MG63 (cell line): ENCODE measurements around the gene CYB561A3. TPM values are rescaled to one million over a fixed set of nuclear protein-coding genes. Genes with fewer than 3 reads are reported as not detected.

Experiments
- DNase-seq: peaks from one replicate; pipeline ENCODE4 v3.0.0-alpha.2; 2020
- H3K27me3 ChIP-seq: fragments of 250-450 bp; sonication (Bioruptor Pico); 2 replicates; pipeline ENCODE4 v1.5.1; 2020; ENCODE audit warnings: mild to moderate bottlenecking, moderate library complexity
- H3K36me3 ChIP-seq: fragments of 250-450 bp; sonication (Bioruptor Pico); 2 replicates; pipeline ENCODE4 v1.5.1; 2020; ENCODE audit warnings: mild to moderate bottlenecking, moderate library complexity
- H3K4me3 ChIP-seq: fragments of 250-450 bp; sonication (Bioruptor Pico); 2 replicates; pipeline ENCODE4 v1.5.1; 2020; ENCODE audit warnings: mild to moderate bottlenecking, moderate library complexity
- H3K9me3 ChIP-seq: fragments of 250-450 bp; sonication (Bioruptor Pico); 2 replicates; pipeline ENCODE4 v1.5.1; 2020; ENCODE audit warnings: mild to moderate bottlenecking, moderate library complexity
- total RNA-seq: library from RNA; depleted of rRNA; stranded (reverse); fragments of >200 nt; shearing (Covaris generic); gene quantifications from 2 replicates; pipeline ENCODE4 v1.2.3, GENCODE V29; 2014; ENCODE audit warnings: low replicate concordance

The CYB561A3 gene
- total RNA-seq, 1 experiment from 2014 or later = 60.2 TPM

DNA sequence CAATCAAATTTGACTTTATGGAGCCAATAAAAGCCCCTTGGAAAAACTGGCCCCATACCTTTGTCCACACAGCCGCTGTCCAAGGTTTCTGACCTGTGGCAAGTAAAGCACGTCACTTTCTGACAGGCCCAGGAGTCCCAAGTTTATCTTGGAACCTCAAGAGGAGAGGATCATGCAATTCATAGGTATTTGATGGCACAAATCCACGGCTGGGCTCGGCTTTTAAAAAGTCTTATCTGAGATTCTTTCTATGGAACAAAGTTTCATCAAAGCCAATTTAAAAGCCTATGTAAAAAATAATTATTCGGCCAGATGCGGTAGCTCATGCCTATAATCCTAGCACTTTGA, 14.1 kb upstream of the CYB561A3 start:
- Histone ChIP-seq H3K4me3 (no peak overlapping the region), H3K27me3 (no peaks in the 10 kb centered on the region), H3K36me3 (peaks cover 14% of the 10 kb centered on the region), H3K9me3 (no peaks in the 10 kb centered on the region)
- no peak for DNase-seq

- Histone ChIP-seq H3K27me3 (no peaks in the 10 kb centered on the region), H3K36me3 (peaks cover 42% of the 10 kb centered on the region), H3K4me3 (no peak overlapping the region), H3K9me3 (no peaks in the 10 kb centered on the region)
- no peak for DNase-seq
Measured at GRCh38 chr11:61372659-61373420, 11.2 kb upstream of the CYB561A3 start.

DNA sequence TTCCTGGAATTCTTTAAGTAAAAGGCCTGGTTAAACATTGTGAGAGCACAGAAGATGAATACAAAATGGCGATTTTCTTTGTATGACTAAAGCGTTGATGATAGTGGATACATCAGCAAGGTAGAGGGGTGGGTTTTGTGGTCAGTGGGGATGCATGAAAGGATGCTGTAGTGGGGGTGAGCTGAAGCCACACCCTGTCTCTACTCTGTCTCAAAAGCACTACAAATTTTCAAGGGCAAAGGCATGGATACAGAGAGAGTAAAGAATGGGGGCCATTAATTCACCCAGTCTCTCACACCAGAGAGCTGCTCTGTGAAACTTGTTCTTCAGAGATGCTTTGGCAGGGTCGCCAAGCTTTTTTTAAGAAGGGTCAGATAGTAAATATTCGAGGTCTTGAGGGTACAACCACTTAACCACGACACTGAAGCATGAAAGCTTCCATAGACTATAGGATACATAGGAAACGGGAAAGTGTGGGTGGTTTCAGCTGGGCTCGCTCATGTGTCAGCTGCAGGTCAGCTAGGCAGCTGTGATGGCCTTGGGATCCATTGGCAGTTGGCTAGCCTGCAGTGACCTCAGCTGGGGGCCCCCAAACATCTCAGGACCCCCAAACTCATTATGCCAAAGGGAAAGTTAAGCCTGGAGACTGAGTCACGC, 8.8 kb upstream of the CYB561A3 start:
- Histone ChIP-seq H3K27me3 (no peaks in the 10 kb centered on the region), H3K36me3 (peaks cover 65% of the 10 kb centered on the region), H3K9me3 (no peaks in the 10 kb centered on the region), H3K4me3 (no peak overlapping the region)
- no peak for DNase-seq

DNA sequence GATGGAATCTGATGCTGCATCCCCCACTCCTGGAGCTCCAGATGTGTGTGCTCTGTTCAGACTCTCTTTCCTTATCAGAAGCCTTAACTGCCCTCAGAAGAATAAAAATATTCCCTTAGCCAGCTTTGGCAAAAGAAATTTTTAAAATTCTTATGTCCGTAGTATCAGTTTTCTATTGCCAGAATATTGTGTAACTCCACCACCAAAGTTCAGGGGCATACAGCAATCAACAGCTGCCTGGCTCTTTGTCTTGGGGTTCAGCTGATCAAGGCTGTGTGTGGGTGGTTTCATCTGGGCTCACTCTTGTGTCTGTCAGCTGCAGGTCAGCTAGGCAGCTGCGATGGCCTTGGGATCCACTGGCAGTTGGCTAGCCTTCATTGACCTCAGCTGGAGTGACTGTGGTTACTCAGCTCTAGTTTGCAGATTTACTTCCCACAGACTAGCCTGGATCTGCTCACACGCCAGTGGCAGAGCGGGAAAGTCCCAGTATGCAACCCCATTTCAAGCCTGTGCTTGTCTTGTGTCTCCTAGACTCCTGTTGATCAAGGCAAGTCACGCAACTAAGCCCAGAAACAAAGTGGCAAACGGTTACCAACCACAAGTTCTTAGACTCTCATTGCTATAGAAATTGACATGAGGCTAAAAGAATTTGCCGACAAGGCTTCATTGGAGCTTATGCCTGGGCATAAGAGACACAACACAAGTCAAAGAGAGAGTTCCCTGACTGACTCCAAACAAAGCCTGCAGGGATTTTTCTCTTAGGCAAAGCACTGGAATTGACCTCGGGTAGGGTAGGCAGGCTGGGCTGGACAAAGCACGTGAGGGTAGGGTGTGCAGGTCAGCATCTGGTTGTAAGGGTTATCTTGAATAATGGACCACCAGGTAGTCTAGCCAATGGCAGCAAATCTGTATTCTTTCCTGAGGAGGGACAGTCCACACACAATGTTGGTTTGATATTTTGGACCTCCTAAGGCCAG, 8.0 kb upstream of the CYB561A3 start:
- no peaks in the 10 kb centered on the region for H3K9me3 ChIP-seq
- DNase-seq = peak; percentile 66
- peaks cover 70% of the 10 kb centered on the region for H3K36me3 ChIP-seq
- H3K4me3 ChIP-seq = no peak overlapping the region
- H3K27me3 ChIP-seq = no peaks in the 10 kb centered on the region

DNA sequence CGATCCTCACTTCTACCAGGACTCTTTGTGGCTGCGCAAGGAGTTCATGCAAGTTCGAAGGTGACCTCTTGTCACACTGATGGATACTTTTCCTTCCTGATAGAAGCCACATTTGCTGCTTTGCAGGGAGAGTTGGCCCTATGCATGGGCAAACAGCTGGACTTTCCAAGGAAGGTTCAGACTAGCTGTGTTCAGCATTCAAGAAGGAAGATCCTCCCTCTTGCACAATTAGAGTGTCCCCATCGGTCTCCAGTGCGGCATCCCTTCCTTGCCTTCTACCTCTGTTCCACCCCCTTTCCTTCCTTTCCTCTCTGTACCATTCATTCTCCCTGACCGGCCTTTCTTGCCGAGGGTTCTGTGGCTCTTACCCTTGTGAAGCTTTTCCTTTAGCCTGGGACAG, 7.0 kb upstream of the CYB561A3 start:
- Histone ChIP-seq H3K36me3 (peaks cover 78% of the 10 kb centered on the region), H3K4me3 (no peak overlapping the region), H3K27me3 (no peaks in the 10 kb centered on the region), H3K9me3 (no peaks in the 10 kb centered on the region)
- no peak for DNase-seq

- Histone ChIP-seq H3K36me3 (peaks cover 85% of the 10 kb centered on the region), H3K4me3 (no peak overlapping the region), H3K9me3 (no peaks in the 10 kb centered on the region), H3K27me3 (no peaks in the 10 kb centered on the region)
- DNase-seq = no peak
Measured at GRCh38 chr11:61367406-61367805, 5.7 kb upstream of the CYB561A3 start.

DNA sequence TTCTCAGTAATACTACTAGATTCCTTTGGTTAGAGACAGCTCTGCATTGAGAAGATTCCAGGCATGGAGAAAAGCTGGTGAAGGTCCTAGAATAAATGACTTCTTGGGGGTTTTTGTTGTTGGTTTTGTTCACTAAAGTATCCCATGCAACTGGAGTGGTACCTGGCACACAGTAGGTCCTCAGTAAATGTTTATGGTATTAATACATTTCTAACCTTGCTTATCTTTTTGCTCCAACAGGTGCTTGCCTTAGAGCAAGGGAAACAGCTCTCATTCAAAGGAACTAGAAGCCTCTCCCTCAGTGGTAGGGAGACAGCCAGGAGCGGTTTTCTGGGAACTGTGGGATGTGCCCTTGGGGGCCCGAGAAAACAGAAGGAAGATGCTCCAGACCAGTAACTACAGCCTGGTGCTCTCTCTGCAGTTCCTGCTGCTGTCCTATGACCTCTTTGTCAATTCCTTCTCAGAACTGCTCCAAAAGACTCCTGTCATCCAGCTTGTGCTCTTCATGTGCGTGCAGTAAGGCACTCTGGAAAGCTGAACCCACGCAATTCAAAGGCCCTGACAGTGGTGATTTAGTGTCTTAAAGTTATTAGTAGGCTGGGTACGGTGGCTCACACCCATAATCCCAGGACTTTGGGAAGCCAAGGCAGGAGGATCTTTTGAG, 2.5 kb upstream of the CYB561A3 start:
- no peaks in the 10 kb centered on the region for H3K9me3 ChIP-seq
- DNase-seq = no peak
- no peak overlapping the region for H3K4me3 ChIP-seq
- peaks cover 63% of the 10 kb centered on the region for H3K36me3 ChIP-seq
- H3K27me3 ChIP-seq = no peaks in the 10 kb centered on the region

GRCh38 chr11:61362542-61362875, 827 bp upstream of the CYB561A3 start:
- peak overlapping the region; percentile 73 for H3K4me3 ChIP-seq
- no peaks in the 10 kb centered on the region for H3K27me3 ChIP-seq
- no peaks in the 10 kb centered on the region for H3K9me3 ChIP-seq
- H3K36me3 ChIP-seq = peaks cover 47% of the 10 kb centered on the region
- DNase-seq = peak; percentile 26

GRCh38 chr11:61361237-61361740, 393 bp downstream of the CYB561A3 start:
- DNase-seq = no peak
- peak overlapping the region; percentile 73 for H3K4me3 ChIP-seq
- no peaks in the 10 kb centered on the region for H3K27me3 ChIP-seq
- H3K9me3 ChIP-seq = no peaks in the 10 kb centered on the region
- peaks cover 35% of the 10 kb centered on the region for H3K36me3 ChIP-seq

GRCh38 chr11:61359516-61359915, 2.2 kb downstream of the CYB561A3 start:
- peaks cover 17% of the 10 kb centered on the region for H3K36me3 ChIP-seq
- H3K27me3 ChIP-seq = no peaks in the 10 kb centered on the region
- H3K4me3 ChIP-seq = no peak overlapping the region
- H3K9me3 ChIP-seq = no peaks in the 10 kb centered on the region
- DNase-seq = no peak

DNA sequence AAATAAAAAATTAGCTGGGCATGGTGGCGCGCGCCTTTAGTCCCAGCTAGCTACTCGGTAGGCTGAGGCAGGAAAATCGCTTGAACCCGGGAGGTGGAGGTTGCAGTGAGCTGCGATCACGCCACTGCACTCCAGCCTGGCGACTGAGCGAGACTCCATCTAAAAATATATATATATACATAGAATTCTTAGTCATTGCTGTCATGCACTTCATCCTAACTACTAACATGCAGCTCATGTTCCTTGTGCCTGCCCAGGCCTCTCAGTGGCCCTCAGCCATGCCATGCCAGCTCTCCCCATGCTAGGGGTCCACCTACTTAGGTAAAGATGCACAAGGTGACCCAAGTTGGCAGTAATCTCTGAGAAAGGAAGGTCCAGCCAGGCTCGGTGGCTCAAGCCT, 3.1 kb downstream of the CYB561A3 start:
- H3K36me3 ChIP-seq = peaks cover 8% of the 10 kb centered on the region
- no peak for DNase-seq

GRCh38 chr11:61357894-61358239, 3.8 kb downstream of the CYB561A3 start:
- no peaks in the 10 kb centered on the region for H3K9me3 ChIP-seq
- DNase-seq = no peak
- peaks cover 3% of the 10 kb centered on the region; the same call in 1 of the 2 replicates for H3K36me3 ChIP-seq
- H3K4me3 ChIP-seq = no peak overlapping the region
- no peaks in the 10 kb centered on the region for H3K27me3 ChIP-seq

More for the DNA sequence above, 3.1 kb downstream of the CYB561A3 start:
- Histone ChIP-seq H3K4me3 (no peak overlapping the region), H3K9me3 (no peaks in the 10 kb centered on the region), H3K27me3 (no peaks in the 10 kb centered on the region)

DNA sequence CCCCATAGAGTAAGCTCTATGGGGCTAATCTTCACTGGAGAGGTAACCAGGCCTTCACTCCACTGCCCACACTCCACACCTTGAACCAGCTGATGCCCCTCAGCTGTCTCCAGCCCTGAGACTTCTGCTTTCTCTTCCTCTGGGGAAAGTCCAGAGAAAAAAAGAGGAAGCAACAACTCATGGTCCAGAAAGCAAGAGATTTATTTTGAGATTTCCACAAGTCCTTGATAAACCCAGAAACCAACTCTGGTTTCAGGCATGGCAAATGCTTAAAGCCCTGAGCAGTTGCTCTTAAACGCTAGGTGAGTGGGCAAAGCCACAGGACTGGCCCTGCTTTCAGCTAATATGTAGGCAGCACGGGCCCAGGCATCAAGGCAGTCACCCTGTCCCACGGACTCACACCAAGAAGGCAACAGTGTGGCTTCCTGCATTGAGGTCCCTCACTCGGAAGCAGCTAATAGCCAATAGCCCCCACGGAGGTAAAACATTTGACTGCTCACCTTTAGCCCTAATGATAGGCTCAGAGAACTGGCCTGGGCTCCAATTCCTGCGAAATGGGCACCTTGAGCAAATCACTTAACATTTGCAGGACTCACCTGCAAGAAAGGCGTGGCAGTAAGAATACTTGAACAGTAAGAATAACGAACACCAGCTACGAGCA, 4.3 kb downstream of the CYB561A3 start:
- no peaks in the 10 kb centered on the region for H3K9me3 ChIP-seq
- no peak for DNase-seq
- H3K36me3 ChIP-seq = peaks cover 6% of the 10 kb centered on the region; the same call in 1 of the 2 replicates

DNA sequence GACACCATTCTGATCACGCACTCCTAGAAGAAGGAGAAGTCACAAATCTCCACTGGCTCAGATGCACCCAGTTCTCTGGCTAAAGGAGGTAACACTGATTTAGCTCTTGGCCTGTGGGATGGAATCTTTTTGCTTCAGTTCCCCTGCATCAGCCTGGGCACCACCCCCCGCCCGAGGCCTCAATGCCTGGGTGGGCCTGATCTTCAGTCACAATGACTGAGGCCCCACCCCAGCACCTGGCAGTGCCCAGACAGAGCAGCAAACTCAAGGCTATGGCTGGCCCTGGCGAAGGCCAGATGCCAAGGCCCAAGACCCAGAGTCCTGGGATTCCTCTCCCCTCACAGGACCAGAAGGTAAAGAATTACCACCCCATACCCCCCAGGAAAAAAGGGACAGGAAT, 5.0 kb downstream of the CYB561A3 start:
- Histone ChIP-seq H3K4me3 (no peak overlapping the region), H3K9me3 (no peaks in the 10 kb centered on the region), H3K36me3 (peaks cover 9% of the 10 kb centered on the region), H3K27me3 (no peaks in the 10 kb centered on the region)
- DNase-seq = no peak

More for the DNA sequence above, 4.3 kb downstream of the CYB561A3 start:
- Histone ChIP-seq H3K27me3 (no peaks in the 10 kb centered on the region), H3K4me3 (no peak overlapping the region)

- Histone ChIP-seq H3K9me3 (no peaks in the 10 kb centered on the region), H3K27me3 (no peaks in the 10 kb centered on the region), H3K36me3 (peaks cover 15% of the 10 kb centered on the region), H3K4me3 (no peak overlapping the region)
- DNase-seq = no peak
Measured at GRCh38 chr11:61354208-61354607, 7.5 kb downstream of the CYB561A3 start.
